Left ventricle myocardium inferior (tissue), 1 donor: Measurements from ENCODE around the gene TLCD4. TPM values are rescaled to one million over a fixed set of nuclear protein-coding genes. Genes with fewer than 3 reads are reported as not detected.
A peak's percentile ranks its signal among the peaks of the same experiment; 100 is the strongest.

ENCODE experiments used
- DNase-seq: peaks from one replicate; pipeline ENCODE4 v3.0.0-alpha.2; 2020
- H3K27ac ChIP-seq: fragments of 200-600 bp; replicated peaks from 2 replicates; pipeline ENCODE4 v1.8.0; 2021
- H3K27me3 ChIP-seq: fragments of 200-600 bp; 2 replicates; pipeline ENCODE4 v1.8.0; 2021; ENCODE audit warnings: low read depth
- H3K36me3 ChIP-seq: fragments of 200-600 bp; 2 replicates; pipeline ENCODE4 v1.8.0; 2021
- H3K4me1 ChIP-seq: fragments of 200-600 bp; 2 replicates; pipeline ENCODE4 v1.8.0; 2021
- H3K4me3 ChIP-seq: fragments of 200-600 bp; 2 replicates; pipeline ENCODE4 v1.8.0; 2021; ENCODE audit warnings: mild to moderate bottlenecking, moderate library complexity
- H3K9me3 ChIP-seq: fragments of 200-600 bp; replicated peaks from 2 replicates; pipeline ENCODE4 v1.8.0; 2021
- intact Hi-C: fragments of 100-400 bp; cut with micrococcal nuclease; formaldehyde crosslinking; loops from one replicate; pipeline ENCODE4 v1.11.0; 2022
- total RNA-seq: library from RNA; stranded (reverse); fragmentation: NEBNext Ultra II Directional; extraction: Animal tissue kit (Norgen Biotek cat#: 25700); gene quantifications from one replicate; pipeline ENCODE4 v1.2.1, GENCODE V29; 2021
- TF ChIP-seq, protein P1 (sequence below): fragments of 200-600 bp; IDR thresholded peaks from 2 replicates; pipeline ENCODE4 v1.8.0; 2021; ENCODE audit warnings: antibody characterized with exemption, mild to moderate bottlenecking, borderline replicate concordance
- donor health status: DM: no; HTN: yes; CAD: no; lungs with severe emphysema.

The TLCD4 gene
- total RNA-seq, 1 donor from 2014 or later, result 75.7 TPM

DNA sequence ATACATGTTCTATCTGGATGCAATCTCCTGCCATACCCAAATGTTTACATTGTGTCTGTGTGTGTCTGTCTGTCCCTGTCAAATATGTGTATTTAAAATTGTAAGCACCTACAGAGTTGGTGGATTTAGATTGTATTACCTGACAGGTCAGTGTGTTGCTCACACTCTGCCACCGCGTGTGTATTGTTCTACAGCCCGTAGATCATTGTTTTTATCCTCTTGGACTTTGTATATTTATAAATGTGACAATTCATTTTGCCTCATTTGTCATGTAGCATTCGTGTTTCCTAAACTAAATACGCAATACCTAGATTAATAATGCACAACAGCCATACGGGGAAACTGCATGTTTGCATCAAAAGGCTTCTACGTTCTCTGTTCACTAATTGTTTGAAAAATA is 45.0 kb upstream of the TLCD4 start:
- no peak for DNase-seq
- intact Hi-C loops, result loop anchor here (10.0 kb wide), 1 partner anchor 163 kb away; the partner anchor contains the start of gene RWDD3
- Histone ChIP-seq H3K36me3 (no peaks in the 10 kb centered on the region), H3K4me3 (peak overlapping the region; percentile 75), H3K4me1 (peaks cover 17% of the 10 kb centered on the region), H3K27me3 (peaks cover 3% of the 10 kb centered on the region), H3K9me3 (no peaks in the 10 kb centered on the region), H3K27ac (peak overlapping the region; percentile 98)
- TF ChIP-seq, protein P1, sequence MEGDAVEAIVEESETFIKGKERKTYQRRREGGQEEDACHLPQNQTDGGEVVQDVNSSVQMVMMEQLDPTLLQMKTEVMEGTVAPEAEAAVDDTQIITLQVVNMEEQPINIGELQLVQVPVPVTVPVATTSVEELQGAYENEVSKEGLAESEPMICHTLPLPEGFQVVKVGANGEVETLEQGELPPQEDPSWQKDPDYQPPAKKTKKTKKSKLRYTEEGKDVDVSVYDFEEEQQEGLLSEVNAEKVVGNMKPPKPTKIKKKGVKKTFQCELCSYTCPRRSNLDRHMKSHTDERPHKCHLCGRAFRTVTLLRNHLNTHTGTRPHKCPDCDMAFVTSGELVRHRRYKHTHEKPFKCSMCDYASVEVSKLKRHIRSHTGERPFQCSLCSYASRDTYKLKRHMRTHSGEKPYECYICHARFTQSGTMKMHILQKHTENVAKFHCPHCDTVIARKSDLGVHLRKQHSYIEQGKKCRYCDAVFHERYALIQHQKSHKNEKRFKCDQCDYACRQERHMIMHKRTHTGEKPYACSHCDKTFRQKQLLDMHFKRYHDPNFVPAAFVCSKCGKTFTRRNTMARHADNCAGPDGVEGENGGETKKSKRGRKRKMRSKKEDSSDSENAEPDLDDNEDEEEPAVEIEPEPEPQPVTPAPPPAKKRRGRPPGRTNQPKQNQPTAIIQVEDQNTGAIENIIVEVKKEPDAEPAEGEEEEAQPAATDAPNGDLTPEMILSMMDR, result no peak

DNA sequence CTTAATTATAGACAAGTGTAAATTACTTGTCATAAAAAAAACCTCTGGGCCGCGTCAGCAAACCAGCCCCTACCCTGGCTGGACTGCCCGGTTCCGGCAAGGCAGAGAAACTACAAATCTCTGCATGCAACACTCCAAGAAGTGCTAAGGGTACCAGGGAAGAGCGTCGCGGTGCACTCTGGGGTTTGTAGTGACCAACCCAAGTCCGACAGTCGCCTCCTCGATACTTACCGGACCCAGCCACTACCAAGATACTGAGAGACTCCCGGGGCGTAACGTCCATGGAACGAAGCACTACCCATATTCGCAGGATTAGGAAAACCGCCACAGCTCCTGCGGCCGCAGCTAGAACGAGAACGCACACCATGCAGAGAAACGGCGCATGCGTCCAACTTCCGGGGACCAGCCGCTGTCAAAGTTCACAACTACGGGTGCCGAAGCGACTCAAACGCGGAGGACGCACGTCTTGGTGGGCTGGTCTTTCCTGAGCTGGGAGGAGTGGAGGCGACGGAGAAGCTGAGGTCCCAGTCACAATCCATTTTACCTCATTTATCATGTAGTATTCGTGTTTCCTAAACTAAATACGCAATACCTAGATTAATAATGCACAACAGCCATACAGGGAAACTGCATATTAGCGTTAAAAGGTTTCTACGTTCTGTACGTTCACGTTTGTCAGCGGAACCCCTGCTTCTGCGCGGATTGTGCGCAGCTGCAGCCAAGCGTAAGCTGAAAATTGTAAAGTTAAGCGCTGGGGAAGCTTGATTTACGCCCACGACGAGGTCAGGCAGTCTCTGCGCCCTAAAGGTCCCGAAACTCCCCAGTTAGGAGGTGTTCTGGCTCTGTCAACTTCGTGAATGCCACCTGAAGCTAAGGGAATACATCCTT is 44.4 kb upstream of the TLCD4 start, which contains the start of gene ALG14:
Gene ALG14, minus strand, starts transcription at position 420 of the 888 bp plus-strand sequence. Its CDS starts 53 bp downstream, at position 367.
- Histone ChIP-seq H3K27me3 (peaks cover 3% of the 10 kb centered on the region), H3K9me3 (no peaks in the 10 kb centered on the region), H3K27ac (peak within 1 kb of the TSS; percentile 98), H3K36me3 (no peaks in the 10 kb centered on the region), H3K4me1 (peaks cover 17% of the 10 kb centered on the region), H3K4me3 (peak within 1 kb of the TSS; percentile 75)
- intact Hi-C loops, result loop anchor here (10.0 kb wide), 1 partner anchor 162 kb away; the partner anchor contains the start of gene RWDD3
- peak; percentile 94 for DNase-seq
- TF ChIP-seq, protein P1, result no peak

DNA sequence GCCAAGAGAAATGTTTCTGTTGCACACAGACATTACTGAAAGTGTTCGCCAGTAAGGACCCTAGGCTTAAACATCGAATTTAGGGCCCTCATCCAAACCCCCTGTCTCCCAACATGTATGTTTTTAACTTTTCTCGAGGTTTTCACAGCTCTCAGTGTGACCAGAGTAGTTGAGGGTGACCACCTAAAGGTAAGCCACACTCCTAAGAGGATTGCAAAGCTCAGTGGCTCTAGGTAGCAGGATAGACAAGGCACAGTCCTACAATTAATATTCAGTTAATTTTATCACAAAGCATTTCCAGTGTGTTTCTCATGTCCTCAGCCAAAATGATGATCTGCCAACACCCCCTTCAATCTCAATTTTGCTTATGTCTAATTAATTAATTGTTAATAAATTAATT is 43.7 kb upstream of the TLCD4 start:
- Histone ChIP-seq H3K9me3 (no peaks in the 10 kb centered on the region), H3K36me3 (no peaks in the 10 kb centered on the region), H3K4me1 (peaks cover 17% of the 10 kb centered on the region), H3K4me3 (peak overlapping the region; percentile 75), H3K27ac (peak overlapping the region; percentile 98), H3K27me3 (peaks cover 3% of the 10 kb centered on the region)
- TF ChIP-seq, protein P1, result no peak
- DNase-seq, result no peak
- intact Hi-C loops, result loop anchor here (10.0 kb wide), 1 partner anchor 161 kb away; the partner anchor contains the start of gene RWDD3

DNA sequence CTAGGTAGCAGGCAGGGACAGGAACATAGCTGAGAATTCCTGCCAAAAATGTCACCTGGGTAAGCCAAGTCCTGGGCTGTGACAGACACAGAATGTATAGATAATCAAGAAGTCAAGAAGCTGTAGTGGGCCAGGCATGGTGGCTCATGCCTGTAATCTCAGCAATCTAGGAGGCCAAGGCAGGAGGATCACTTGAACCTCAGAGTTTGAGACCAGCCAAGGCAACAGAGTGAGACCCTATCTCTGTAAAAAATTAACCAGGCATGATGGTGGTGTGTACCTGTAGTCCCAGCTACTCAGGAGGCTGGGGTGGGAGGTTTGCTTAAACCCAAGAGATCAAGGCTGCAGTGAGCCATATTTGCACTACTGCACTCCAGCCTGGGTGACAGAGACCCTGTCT is 41.1 kb upstream of the TLCD4 start:
- Histone ChIP-seq H3K4me3 (no peak overlapping the region), H3K36me3 (no peaks in the 10 kb centered on the region), H3K4me1 (peaks cover 17% of the 10 kb centered on the region), H3K27ac (no peak overlapping the region), H3K27me3 (peaks cover 3% of the 10 kb centered on the region), H3K9me3 (no peaks in the 10 kb centered on the region)
- intact Hi-C loops, result loop anchor here (10.0 kb wide), 1 partner anchor 159 kb away; the partner anchor contains the start of gene RWDD3
- no peak for DNase-seq
- TF ChIP-seq, protein P1, result no peak

DNA sequence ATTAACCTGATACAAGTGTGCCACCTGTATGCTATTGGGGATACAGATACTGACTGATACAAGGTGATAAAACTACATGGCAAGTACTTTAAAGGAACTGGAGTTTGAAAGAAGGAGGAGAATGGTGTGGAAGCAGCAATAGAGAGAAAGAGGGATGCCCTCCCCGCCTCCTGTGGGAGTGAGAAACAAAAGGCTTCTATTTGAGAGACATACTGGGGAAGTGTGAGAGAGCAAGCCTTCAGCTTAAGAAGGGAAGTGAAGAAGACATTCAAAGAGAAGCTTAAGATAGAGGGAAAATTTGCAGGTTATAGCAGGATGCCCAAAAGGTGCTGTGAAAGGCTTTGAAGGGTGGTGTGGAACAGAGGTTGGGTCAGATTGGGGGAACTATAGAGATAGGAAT is 36.7 kb upstream of the TLCD4 start:
- Histone ChIP-seq H3K9me3 (no peaks in the 10 kb centered on the region), H3K4me3 (no peak overlapping the region), H3K27ac (no peak overlapping the region), H3K36me3 (no peaks in the 10 kb centered on the region), H3K4me1 (no peaks in the 10 kb centered on the region), H3K27me3 (peaks cover 3% of the 10 kb centered on the region)
- intact Hi-C loops, result no loop called here
- TF ChIP-seq, protein P1, result no peak
- DNase-seq, result no peak
